ENCODE results near the gene ITIH1.

DNA sequence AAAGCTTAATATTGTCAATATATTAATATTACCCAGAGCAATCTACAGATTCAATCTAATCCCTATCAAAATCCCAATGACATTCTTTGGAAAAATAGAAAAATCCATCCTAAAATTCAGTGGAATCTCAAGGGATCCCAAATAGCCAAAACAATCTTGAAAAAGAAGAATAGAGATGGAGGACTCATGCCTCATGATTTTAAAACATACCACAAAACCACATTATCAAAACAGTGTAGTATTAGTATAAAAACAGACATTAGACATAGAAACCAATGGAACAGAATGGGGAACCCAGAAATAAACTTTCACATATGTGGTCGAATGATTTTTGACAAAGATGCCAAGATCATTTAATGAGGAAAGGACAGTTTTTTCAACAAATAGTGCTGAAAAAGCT lies 21.3 kb upstream of the ITIH1 start:
- TF ChIP-seq, protein P1, sequence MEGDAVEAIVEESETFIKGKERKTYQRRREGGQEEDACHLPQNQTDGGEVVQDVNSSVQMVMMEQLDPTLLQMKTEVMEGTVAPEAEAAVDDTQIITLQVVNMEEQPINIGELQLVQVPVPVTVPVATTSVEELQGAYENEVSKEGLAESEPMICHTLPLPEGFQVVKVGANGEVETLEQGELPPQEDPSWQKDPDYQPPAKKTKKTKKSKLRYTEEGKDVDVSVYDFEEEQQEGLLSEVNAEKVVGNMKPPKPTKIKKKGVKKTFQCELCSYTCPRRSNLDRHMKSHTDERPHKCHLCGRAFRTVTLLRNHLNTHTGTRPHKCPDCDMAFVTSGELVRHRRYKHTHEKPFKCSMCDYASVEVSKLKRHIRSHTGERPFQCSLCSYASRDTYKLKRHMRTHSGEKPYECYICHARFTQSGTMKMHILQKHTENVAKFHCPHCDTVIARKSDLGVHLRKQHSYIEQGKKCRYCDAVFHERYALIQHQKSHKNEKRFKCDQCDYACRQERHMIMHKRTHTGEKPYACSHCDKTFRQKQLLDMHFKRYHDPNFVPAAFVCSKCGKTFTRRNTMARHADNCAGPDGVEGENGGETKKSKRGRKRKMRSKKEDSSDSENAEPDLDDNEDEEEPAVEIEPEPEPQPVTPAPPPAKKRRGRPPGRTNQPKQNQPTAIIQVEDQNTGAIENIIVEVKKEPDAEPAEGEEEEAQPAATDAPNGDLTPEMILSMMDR (IDR thresholded peaks at IDR 0.05), result no peak
- TF ChIP-seq POLR2A (IDR thresholded peaks at IDR 0.05), result no peak
